Measurements from ENCODE around the gene MOCS2.
"Not testable (repeated sequence)": the region's sequence is repeated elsewhere in the genome, so short reads cannot be mapped to it uniquely, and the experiment has no call there.

MOCS2 gene

DNA sequence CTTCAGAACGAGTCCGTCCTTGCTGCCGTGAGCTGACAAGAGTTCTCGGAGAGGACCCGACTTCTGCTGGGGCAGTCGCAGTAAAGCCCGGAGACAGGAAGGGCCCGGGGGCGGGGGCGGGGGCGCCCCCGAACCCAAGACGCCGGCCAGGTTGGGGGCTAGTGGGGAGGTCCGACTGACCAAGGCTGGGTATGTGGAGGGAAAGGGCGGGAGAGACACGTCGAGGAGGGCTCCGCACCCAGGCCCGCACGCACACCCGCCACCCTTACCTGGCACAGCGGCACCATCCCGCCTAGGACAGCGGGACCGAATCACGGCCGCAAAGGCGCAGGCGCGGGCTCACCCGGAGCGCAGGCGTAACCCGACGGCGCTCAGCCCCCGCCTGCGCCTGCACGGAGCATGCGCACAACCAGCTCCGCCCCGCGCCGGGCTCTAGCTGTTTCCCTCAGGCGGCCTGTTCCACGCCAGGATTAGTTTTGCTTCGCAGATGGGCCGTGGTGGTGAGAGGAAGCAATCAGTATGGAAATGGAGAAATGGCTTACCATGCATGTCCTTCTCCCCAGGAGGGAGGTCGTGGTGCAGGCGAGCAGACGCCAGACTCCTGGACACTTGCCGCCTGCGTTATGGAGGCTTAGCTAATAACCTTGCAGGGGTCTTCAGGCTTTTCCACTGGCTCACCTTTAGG lies at the start of gene MOCS2:
TSS of gene MOCS2 (minus strand) at position 315 of the 685 bp plus-strand sequence. CDS start 2,583 bp downstream, outside the sequence.
- peak; percentile 85 to 87 for DNase-seq

DNA sequence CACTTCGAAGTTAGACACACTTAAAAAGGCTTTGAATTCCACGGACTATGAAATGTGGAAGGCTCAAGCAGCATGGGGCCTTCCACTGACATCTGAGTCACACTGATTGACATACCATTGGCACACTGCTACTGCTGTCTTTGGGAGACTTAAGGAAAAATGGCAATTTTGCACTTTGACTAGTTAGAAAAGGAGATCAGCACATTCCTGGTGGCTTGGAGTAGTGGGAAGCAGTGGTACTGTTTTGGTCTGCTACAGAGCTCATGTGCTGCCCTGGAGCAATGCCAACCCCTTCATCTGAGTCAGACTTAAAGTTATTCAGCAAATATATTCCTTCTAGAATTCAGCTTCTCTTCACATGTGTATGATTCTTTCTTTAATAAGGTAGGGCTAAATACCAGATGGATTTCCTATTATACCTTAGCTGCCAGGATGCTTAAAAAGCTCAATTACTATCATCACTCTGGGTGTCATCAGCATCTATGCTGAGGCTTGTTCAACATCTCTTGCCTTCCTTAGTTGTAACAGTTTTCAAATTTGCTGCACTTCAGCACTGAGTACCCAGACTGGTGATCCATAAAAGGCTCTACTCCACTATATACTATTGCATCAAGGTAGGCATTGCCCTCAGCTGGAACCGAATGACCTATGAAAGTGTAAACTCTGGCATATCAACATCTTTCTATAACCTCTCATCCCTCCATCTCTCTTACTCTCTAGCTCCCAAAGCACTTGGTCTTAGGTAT lies 42.3 kb upstream of the MOCS2 start:
- DNase-seq: no peak

DNA sequence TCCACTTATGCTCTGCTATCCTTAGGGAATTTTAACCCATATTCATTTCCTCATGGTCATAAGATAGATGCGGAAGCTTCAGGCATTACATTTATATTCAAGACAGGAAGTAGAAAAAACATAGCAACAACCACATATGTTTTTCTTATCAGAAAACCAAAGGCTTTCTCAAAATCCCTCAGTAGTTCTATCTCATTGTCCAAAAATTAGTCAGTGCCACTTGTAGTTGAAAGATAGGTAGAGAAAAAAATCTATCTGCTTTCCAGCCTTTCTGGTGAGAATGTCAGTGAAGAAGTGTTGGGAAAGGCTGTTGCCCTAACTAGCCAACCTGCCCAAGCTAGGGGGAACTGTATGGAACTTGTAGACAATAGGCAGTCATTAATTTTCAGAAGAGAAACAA lies 23.5 kb upstream of the MOCS2 start:
- DNase-seq: no peak

DNA sequence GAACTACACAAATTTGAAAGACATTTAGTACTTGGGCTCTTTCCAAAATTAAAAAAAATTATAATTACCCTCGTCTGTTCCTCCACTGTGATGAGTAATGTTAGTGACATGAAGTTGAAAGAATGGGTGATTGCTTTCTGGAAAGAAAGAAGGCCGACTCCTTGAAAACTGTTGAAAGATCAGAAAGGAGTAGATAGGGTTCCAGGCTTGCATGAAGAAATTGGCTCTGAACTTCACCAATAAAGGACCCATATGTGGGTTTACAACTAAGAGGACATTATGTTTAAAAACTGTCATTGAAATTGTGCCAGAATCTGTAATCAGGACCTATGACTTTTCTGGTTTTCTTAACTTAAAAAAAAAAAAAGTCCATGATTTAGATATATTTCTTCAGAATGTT lies 20.7 kb upstream of the MOCS2 start:
- DNase-seq: no peak

GRCh38 chr5:53128481-53128880 lies 18.9 kb upstream of the MOCS2 start:
- no peak for DNase-seq

DNA sequence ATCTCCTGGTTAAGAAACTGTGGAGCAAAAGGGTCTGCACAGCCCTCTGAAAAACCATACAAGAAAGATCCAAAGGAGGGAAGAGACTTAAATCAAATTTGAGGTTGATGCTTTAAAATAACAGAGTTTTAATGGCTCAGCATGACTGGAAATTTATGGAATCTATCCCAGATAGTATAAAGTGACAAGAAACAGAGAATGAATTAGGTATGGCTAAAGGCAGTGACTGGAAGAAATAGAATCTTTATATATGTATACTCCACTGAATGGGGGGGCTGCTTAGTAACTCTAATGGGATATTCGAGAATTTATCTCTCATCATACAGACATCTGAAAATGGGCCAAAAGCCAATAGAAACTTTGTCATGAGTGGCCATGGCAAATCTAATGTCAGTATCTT lies 17.6 kb upstream of the MOCS2 start:
- DNase-seq: no peak

DNA sequence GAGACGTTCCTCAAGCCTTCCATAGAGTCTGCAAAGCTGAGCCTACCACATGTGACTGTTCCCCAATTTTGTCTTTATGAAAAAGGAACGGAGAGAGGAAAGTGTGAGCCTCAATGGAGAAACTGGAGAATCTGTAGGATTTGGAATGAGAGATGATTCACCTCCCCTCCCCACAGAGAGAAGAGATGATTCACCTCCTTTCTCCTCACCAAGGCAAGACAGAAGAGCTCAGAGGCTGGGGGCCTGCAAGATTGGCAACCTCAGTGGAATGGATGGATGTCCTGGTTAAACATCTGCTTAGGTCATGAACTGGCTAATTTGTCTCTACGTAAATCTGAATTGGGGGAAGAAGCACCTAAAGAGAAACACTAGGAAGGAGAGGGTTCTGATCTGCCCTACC lies 17.0 kb upstream of the MOCS2 start:
- no peak for DNase-seq

DNA sequence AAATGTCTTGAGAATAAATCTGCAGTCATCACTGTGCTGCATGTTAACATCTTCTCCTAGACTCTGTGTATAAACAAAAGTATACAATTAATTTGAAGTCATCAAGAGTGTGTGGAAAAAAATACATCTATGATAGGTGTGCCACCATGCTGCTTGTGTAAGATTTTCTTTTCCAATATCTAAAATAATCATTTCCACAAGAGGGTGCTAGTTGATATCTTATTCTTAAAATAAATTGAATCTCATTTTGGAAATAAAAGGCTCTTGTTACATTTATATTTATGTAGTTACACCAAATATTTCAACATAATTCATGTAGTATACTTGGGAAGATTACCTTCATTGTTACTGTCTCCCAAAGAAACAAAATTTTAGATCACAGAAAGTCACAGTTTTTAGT lies 14.1 kb upstream of the MOCS2 start:
- peak; percentile 10 to 13 for DNase-seq

- DNase-seq: no peak
Observed at GRCh38 chr5:53120165-53120564, 10.6 kb upstream of the MOCS2 start.

DNA sequence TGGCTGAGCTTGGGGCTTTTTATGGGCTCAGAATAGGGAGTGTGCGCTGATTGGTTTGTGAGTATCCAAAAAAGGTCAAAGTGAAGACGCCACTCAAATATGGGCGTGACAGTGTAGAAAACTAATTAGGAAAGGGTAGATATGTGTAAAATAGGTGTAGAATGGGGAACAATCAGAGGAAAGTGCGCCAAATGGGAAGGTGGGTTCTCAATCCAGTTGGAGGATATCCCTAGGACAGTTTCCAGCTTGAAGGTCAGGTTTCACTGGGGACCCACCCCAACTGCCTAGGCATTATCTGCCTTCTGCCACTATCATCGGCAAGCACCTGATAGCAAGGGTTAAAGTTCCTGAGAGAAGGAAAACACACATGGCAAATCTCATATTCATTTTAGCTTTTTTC lies 9.3 kb upstream of the MOCS2 start:
- no peak for DNase-seq

- no peak for DNase-seq
Observed at GRCh38 chr5:53116597-53116996, 7.0 kb upstream of the MOCS2 start.

DNA sequence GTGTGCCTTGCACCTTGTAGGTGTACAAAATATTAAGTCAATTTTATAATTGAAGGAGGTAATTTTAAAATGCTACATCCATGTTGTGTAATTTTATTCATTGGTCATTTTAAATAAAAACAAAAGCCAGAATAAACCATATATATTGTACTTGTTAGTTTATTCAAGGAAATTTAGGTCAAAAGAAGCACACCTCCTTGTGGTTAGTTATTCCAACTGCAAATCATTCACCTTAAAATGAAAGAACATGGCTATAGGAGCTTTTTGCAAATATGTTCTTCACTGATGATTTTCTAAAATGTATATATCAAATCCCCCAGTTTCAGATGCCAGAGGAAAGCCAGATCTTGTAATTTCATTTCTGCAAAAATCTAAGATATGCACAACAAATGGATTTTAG lies 5.4 kb upstream of the MOCS2 start:
- DNase-seq: no peak

DNA sequence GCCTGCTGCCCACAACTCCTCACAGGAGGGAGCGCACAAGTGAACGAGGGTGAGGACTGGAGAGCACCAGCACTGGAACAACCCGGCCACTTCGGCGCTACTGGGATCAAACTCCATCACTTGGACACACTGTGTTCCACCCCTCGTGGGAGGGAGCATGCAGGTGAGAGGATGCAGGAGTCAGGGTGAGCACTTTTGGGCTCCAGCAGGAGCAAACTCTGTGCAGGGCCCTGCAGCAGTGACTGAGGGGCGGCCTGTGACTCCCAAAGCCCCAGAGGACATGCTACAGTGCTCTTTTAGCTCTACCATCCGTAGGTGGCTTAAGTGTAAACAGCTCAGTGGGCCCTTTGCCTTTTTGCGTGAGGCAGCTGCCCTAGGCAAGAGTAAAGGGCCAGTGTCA lies 4.4 kb upstream of the MOCS2 start:
- no peak for DNase-seq

GRCh38 chr5:53112909-53113308 lies 3.4 kb upstream of the MOCS2 start:
- no peak for DNase-seq

- DNase-seq: not testable (repeated sequence)
Observed at GRCh38 chr5:53112307-53112706, 2.8 kb upstream of the MOCS2 start.

DNA sequence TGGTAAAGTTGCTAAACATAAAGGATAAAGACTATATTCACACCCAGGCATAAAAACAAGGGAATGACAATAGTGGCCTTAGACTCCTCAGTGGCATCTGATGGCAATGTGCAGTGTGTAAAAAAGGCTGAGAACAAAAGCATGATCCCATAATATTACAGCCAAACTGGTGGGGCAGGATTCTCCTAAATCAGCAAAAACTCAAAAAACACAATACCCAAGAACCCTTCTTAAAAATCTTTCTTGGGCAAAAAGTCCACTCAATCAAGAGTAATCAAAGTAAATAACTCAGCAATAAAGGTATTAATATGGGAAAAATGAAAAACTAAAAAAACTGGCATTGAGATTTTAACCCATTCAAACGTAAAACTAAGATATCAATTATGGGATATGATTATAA lies 1.6 kb upstream of the MOCS2 start:
- DNase-seq: no peak

DNA sequence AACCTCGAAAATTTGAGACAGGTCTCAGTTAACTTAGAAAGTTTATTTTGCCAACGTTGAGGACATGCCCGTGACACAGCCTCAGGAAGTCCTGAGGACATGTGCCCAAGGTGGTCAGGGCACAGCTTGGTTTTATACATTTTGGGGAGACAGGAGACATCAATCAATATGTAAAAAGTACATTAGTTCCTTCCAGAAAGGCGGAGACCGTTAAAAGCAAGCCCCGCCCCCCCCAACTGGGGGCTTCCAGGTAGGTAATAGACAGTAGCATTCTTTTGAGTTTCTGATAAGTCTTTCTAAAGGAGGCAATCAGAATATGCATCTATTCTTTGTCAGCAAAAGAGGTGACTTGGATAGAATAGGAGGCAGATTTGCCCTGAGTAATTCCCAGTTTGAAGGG lies 599 bp upstream of the MOCS2 start:
- no peak for DNase-seq

DNA sequence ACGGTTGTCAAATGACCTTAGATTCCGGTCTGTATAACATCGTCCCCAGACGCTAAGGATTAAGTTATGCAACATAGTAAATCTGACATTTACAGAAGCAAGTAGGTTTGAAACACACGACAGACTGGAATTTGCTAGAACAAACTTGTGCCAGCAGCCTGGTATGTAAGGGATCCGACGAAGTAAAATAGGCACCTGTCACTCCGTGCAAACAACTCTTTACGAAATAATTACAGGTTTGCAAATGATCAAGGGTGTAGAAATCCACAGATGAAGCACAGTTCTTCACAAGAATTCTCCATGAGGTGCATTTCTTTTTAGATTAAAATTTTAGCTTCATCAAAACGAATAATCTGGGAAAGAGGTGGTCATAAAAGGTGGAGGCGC lies 508 bp downstream of the MOCS2 start:
- DNase-seq: peak; percentile 12 to 18

GRCh38 chr5:53105611-53106300 lies 3.8 kb downstream of the MOCS2 start:
- no peak for DNase-seq

GRCh38 chr5:53100606-53101005 lies 9.0 kb downstream of the MOCS2 start:
- no peak for DNase-seq

- no peak for DNase-seq
Observed at GRCh38 chr5:53099546-53099945, 10.0 kb downstream of the MOCS2 start.

DNA sequence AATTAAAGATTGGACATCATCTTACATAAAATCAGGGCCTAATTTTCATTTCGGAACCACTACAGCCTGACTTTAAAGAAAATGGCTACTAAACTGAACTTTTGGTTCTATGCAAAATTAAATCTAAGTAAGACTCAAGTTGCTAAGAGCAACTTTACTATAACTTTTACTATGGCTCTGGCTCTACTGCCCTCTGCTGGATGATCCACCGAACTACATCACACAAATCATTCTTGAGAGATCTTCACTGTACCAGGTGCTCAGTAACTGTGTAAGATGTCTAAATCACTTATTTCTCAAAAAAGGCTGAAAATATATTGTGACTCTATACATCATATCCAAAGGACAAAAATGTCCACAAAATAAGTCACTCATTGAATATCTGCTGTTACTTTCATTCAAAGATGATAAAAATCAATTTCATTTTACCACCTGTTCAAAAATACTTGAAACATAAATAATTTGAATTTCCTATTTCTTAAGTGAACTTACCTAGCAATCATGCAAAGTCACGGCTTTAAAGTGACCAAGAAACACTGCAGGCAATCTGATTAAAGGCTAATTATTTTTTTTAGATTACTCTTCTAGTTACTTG lies 13.5 kb downstream of the MOCS2 start:
- DNase-seq: peak; percentile 50 to 61

DNA sequence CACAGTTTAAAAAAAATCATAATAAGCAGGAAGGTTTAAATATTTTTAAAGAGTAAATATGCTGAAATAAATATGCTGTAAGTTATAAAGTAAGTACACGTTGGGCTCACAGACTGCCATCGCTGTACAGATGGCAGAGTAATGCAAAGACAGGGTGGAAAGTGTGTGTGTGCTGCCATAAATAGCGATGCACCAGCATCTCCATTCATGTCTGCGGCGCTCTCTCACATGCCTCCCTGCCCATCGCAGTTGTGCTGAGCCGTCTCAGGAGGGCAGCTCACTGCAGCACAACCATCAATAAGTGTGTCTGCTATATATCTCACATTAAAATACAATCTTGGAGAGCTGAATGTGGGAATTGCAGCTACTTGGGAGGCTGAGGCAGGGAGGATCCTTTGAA lies 14.3 kb downstream of the MOCS2 start:
- DNase-seq: no peak

GRCh38 chr5:53092242-53092641 lies 17.3 kb downstream of the MOCS2 start:
- no peak for DNase-seq
